ENCODE measurements around the gene MIPEP.

The MIPEP gene

GRCh38 chr13:23695196-23695595 lies 194.0 kb downstream of the MIPEP start:
- no peak for DNase-seq (ENCODE audit: insufficient read length, low spot score)

GRCh38 chr13:23692816-23693215 lies 196.4 kb downstream of the MIPEP start:
- no peak for DNase-seq (ENCODE audit: insufficient read length, low spot score)
- no peak for FAIRE-seq

More at GRCh38 chr13:23695196-23695595, 194.0 kb downstream of the MIPEP start:
- no peak for FAIRE-seq

GRCh38 chr13:23690668-23691067 lies 198.5 kb downstream of the MIPEP start:
- DNase-seq (ENCODE audit: insufficient read length, low spot score) = no peak
- FAIRE-seq = no peak

- FAIRE-seq = no peak
- no peak for DNase-seq (ENCODE audit: insufficient read length, low spot score)
Observed at GRCh38 chr13:23688336-23688735, 200.9 kb downstream of the MIPEP start.

GRCh38 chr13:23687614-23688013 lies 201.6 kb downstream of the MIPEP start:
- DNase-seq (ENCODE audit: insufficient read length, low spot score) (no peak), FAIRE-seq (no peak)

GRCh38 chr13:23686948-23687347 lies 202.3 kb downstream of the MIPEP start:
- FAIRE-seq (no peak), DNase-seq (ENCODE audit: insufficient read length, low spot score) (no peak)

GRCh38 chr13:23685416-23685815 lies 203.8 kb downstream of the MIPEP start:
- FAIRE-seq (no peak), DNase-seq (ENCODE audit: insufficient read length, low spot score) (no peak)

GRCh38 chr13:23684647-23685046 lies 204.6 kb downstream of the MIPEP start:
- FAIRE-seq = no peak
- DNase-seq (ENCODE audit: insufficient read length, low spot score) = no peak

- no peak for DNase-seq (ENCODE audit: insufficient read length, low spot score)
- no peak for FAIRE-seq
Observed at GRCh38 chr13:23683084-23683483, 206.1 kb downstream of the MIPEP start.

GRCh38 chr13:23680845-23681669 lies 208.1 kb downstream of the MIPEP start:
- DNase-seq (ENCODE audit: insufficient read length, low spot score) = no peak
- FAIRE-seq = no peak
